ENCODE data around the gene LRMDA.

DNA sequence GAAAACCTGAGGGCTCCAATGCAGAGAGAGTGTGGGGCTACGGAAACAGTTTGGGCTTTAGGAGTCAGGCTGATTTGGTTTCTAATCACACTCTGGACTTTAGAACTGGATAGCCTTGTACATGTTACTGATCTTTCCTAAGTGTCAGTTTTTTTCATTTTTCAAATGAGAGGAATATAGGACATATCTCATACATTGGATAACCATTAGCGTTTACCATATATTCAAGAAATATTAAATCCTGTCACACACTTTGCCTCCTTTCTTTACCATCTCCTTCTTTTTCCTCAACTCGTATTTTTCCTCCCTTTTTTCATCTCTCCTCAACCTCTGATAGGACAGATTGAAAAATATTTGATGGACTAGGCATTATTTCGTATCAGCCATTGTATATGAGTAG, 885.7 kb downstream of the LRMDA start:
- TF ChIP-seq, protein P1, sequence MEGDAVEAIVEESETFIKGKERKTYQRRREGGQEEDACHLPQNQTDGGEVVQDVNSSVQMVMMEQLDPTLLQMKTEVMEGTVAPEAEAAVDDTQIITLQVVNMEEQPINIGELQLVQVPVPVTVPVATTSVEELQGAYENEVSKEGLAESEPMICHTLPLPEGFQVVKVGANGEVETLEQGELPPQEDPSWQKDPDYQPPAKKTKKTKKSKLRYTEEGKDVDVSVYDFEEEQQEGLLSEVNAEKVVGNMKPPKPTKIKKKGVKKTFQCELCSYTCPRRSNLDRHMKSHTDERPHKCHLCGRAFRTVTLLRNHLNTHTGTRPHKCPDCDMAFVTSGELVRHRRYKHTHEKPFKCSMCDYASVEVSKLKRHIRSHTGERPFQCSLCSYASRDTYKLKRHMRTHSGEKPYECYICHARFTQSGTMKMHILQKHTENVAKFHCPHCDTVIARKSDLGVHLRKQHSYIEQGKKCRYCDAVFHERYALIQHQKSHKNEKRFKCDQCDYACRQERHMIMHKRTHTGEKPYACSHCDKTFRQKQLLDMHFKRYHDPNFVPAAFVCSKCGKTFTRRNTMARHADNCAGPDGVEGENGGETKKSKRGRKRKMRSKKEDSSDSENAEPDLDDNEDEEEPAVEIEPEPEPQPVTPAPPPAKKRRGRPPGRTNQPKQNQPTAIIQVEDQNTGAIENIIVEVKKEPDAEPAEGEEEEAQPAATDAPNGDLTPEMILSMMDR (IDR thresholded peaks at IDR 0.05): no peak
- no peak for TF ChIP-seq POLR2A (IDR thresholded peaks at IDR 0.05)
